Measurements from ENCODE around the gene CD40LG.

- TF ChIP-seq CTCF (IDR thresholded peaks at IDR 0.05; ENCODE audit: extremely low read depth in 1 of 2, insufficient read depth in 1 of 2, low read depth in 1 of 2, low read length in 2 of 2): no peak
- TF ChIP-seq POLR2AphosphoS5 (IDR thresholded peaks at IDR 0.05; ENCODE audit: insufficient read depth, low read depth, low read length): no peak
- TF ChIP-seq POLR2A (IDR thresholded peaks at IDR 0.05; ENCODE audit: low read depth, low read length): no peak
- TF ChIP-seq EZH2 (IDR thresholded peaks at IDR 0.05; ENCODE audit: borderline replicate concordance, low read depth, low read length, severe bottlenecking): no peak
Observed at GRCh38 chrX:136607236-136607635, 40.7 kb upstream of the CD40LG start.

All from endothelial cell of umbilical vein (primary cell).